T-helper 1 cell treated with Interleukin-12 subunit alpha and Interleukin-12 subunit beta and Interleukin-4 antibody, amounts not matched to agents 30 μg/mL and 1 μg/mL, for 36 hours (primary cell): ENCODE results near the gene BCL11B.

Experiments
- H3K27ac Mint-ChIP-seq: one replicate; pipeline ENCODE4 v1.8.0; 2021; ENCODE audit warnings: mild to moderate bottlenecking, mixed read lengths
- H3K27me3 Mint-ChIP-seq: one replicate; pipeline ENCODE4 v1.8.0; 2021; ENCODE audit warnings: low read depth, mixed read lengths
- H3K36me3 Mint-ChIP-seq: one replicate; pipeline ENCODE4 v1.8.0; 2021; ENCODE audit warnings: low read depth, mixed read lengths
- H3K4me1 Mint-ChIP-seq: one replicate; pipeline ENCODE4 v1.8.0; 2021; ENCODE audit warnings: low read depth, mixed read lengths
- H3K4me3 Mint-ChIP-seq: one replicate; pipeline ENCODE4 v1.8.0; 2021; ENCODE audit warnings: mild to moderate bottlenecking, moderate library complexity, mixed read lengths
- H3K9me3 Mint-ChIP-seq: one replicate; pipeline ENCODE4 v1.8.0; 2021; ENCODE audit warnings: mixed read lengths

The BCL11B gene

DNA sequence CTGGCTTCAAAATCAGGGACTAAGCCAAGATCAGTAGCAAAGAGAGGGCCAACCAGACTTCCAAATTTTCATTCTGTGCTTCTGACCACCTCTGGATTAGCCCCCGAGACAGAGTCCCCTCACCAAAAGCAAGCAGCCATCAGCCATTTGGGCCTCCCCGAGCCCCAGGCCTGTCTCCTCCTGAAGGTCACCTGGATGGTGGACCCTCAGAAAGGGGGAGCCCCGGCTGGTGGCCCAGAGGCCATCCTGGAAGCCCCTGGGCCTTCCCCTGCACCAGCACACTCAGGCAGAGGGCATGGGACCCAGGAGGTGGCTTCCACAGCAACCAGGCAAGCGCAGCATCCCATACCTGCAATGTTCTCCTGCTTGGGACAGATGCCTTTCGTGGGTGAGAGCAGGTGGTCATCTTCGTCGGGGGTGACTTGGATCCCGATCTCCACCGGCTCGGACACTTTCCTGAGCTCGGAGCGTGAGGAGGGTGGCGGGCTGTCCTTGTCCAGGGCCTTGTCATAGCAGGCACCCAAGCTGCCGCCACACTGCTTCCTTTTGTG, 14.8 kb downstream of the BCL11B start:
- peaks cover 84% of the 10 kb centered on the region for H3K4me1 Mint-ChIP-seq
- H3K4me3 Mint-ChIP-seq: peak overlapping the region; percentile 93
- no peaks in the 10 kb centered on the region for H3K9me3 Mint-ChIP-seq
- H3K27me3 Mint-ChIP-seq: no peaks in the 10 kb centered on the region
- peaks cover 57% of the 10 kb centered on the region for H3K36me3 Mint-ChIP-seq
- peak overlapping the region; percentile 97 for H3K27ac Mint-ChIP-seq

- Mint-ChIP-seq H3K4me3 (peak overlapping the region; percentile 93), H3K9me3 (no peaks in the 10 kb centered on the region), H3K27ac (peak overlapping the region; percentile 97), H3K4me1 (peaks cover 85% of the 10 kb centered on the region), H3K27me3 (no peaks in the 10 kb centered on the region), H3K36me3 (peaks cover 61% of the 10 kb centered on the region)
These were observed 15.5 kb downstream of the BCL11B start for GRCh38 chr14:99256483-99256874.

DNA sequence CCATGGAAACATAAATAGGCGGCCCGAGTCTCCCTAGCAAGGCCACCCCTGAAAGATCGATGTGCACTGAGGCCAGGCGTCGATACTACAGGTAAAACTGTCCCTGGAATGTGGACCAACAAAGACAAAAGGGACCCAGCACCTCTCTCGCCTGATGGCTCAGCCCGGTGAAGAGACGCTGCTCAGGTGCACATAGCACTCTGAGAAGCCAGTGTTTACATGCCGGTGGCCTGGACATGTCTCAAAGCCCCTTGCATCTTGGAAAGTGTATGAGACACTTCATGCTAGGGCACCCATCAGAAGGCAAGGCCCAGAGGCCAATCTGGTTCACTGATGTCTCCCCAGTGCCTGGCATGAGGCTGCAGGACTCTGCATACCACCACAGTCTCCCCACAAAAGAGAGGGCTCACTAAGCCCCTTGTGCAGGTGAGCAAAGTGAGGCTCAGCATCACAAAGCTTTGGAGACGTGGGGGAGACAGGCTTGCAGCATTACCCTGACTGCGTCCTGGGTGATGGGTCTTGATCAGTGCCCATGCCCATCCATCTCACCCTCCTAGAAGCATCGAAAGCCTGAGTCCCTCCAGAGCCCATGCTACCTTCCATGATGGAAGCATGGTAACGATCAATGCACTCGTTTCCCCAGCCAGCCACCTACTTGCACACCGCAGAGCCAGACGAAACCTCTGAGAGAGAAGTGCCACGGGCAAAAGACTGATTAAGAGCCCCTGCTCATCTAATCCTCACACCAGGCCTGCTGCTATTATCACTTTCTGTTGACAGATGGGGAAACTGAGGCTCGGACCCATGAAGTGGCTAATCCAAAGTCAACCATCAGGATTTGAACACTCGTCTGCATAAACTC, 16.1 kb downstream of the BCL11B start:
- peak overlapping the region; percentile 97 for H3K27ac Mint-ChIP-seq
- peak overlapping the region; percentile 93 for H3K4me3 Mint-ChIP-seq
- H3K36me3 Mint-ChIP-seq: peaks cover 61% of the 10 kb centered on the region
- H3K27me3 Mint-ChIP-seq: no peaks in the 10 kb centered on the region
- peaks cover 86% of the 10 kb centered on the region for H3K4me1 Mint-ChIP-seq
- no peaks in the 10 kb centered on the region for H3K9me3 Mint-ChIP-seq

DNA sequence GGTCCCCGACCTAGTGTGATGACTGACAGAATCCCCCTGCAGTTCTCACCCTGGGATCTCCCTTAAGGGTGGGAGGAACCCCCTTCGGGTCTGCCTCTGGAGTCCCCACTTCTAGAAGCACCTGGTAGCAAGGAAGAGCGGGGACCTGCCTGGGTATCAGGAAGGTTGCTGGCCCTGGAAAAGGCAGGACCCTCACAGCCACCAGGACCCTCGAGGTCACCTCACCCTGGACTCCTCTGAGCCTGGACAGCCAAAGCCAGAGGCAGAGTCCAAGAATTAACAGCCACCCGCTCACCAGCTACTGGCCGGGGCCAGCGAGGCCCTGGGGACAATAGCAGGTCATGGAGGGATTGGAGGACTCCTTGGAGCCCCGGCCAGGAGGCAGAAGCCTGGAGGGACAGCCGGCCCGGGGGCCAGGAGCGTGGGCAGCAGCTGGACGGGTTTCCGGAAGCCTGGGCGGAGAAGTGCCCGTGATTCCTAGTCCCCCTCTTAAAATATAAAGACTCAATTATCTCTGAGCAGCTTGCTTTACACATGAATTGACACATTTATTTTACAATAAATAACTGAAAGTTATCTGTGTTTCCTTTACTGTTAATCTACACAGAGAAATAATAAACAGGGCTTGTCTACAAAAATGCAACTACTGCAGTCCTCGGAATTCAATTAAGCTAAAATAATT, 17.5 kb downstream of the BCL11B start:
- H3K27me3 Mint-ChIP-seq: no peaks in the 10 kb centered on the region
- H3K4me1 Mint-ChIP-seq: peaks cover 87% of the 10 kb centered on the region
- H3K27ac Mint-ChIP-seq: peak overlapping the region; percentile 98
- peak overlapping the region; percentile 81 for H3K4me3 Mint-ChIP-seq
- peaks cover 56% of the 10 kb centered on the region for H3K36me3 Mint-ChIP-seq
- H3K9me3 Mint-ChIP-seq: no peaks in the 10 kb centered on the region

DNA sequence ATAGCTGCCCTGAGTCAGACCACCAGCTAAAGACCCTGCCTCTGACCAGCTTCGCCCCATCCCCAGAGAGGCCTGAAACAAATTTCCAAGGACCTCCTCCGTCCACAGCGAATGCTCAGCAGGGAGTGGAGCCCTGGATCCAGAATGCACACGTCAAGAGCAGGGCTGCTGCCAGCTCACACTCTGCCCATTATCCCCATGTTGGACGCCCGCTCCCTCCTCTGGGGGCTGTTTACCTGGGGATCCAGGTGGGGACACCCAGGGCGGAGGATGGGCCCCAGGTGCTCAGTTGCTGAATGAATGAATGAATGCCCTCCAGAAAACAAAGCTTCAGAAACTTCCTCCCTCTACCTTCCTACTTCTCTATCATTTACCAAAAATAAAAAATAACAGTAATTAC, 18.1 kb downstream of the BCL11B start:
- Mint-ChIP-seq H3K27ac (peak overlapping the region; percentile 98), H3K4me1 (peaks cover 87% of the 10 kb centered on the region), H3K27me3 (no peaks in the 10 kb centered on the region), H3K36me3 (peaks cover 58% of the 10 kb centered on the region), H3K4me3 (peak overlapping the region; percentile 81), H3K9me3 (no peaks in the 10 kb centered on the region)

DNA sequence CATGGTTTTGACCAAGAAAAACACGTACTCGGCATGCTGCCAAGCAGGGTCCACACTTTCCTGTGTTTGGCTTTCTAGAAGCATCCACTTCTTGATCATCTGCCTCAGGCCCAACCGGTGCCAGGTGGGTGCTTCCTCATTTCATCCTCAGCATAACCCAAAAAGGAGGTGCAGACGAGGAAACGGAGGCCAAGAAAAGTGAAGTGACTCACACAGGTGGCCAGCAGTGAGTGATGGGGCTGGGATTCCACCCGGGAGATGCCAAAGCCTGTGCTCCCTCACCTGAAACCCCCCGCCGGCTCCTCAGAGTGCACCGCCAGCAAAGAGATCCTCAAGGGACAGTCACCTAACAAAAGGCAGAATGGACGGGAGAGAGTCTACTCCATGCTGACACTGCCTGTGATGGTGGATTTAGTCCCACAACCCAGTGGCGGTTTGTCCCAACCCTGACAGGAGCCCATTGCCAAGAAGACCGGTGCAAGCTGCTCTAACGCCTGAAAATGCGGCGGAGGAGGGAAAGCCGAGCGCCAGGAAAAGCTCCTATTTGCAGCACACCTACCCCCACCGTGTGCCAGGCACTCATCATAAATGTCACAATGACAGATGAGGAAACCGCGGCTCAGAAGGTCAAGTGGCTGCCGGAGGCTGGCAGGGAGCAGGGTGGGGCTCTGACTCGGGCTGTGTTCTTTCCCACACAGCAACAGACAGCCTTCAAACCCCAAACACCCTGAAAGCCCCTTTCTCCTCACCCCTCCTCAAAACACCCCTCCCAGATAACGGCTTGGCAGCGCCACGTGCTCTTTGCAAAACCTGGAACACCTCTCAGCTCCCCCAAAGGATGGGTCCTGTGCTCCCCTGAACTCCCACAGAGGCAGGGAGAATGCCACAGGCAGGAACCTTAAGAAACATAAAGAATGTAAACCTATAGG, 18.8 kb downstream of the BCL11B start:
- peaks cover 60% of the 10 kb centered on the region for H3K36me3 Mint-ChIP-seq

DNA sequence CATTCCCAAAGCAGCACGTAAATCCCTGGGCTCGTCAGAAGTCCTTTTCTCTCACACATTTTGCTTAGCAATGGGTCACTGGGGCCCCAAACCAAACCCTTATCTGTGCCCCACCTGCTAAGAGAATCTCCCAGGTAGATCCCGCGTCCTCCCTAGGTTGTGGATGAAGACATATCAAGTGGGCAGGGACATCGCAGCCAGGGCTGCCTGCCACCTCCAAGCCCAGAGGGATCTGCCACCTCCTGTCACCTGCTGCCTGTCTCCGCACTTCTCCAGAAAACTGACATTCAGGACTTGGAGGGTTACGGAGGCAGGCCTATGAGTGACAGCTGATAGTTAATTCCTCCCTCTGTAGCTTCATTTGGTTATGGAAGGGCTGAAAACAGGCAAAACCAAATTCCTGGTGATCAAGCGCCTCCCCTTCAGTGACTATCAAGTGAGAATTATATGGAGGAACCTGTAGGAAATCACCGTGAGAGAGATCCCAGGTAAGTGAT, 19.5 kb downstream of the BCL11B start:
- peaks cover 87% of the 10 kb centered on the region for H3K4me1 Mint-ChIP-seq
- peaks cover 58% of the 10 kb centered on the region for H3K36me3 Mint-ChIP-seq
- H3K27ac Mint-ChIP-seq: peak overlapping the region; percentile 98
- peak overlapping the region; percentile 81 for H3K4me3 Mint-ChIP-seq
- no peaks in the 10 kb centered on the region for H3K27me3 Mint-ChIP-seq
- H3K9me3 Mint-ChIP-seq: no peaks in the 10 kb centered on the region

More for the DNA sequence above, 18.8 kb downstream of the BCL11B start:
- H3K27ac Mint-ChIP-seq: peak overlapping the region; percentile 98
- H3K4me1 Mint-ChIP-seq: peaks cover 87% of the 10 kb centered on the region
- peak overlapping the region; percentile 81 for H3K4me3 Mint-ChIP-seq
- no peaks in the 10 kb centered on the region for H3K9me3 Mint-ChIP-seq
- H3K27me3 Mint-ChIP-seq: no peaks in the 10 kb centered on the region

- no peaks in the 10 kb centered on the region for H3K27me3 Mint-ChIP-seq
- H3K36me3 Mint-ChIP-seq: peaks cover 56% of the 10 kb centered on the region
- peak overlapping the region; percentile 98 for H3K27ac Mint-ChIP-seq
- peaks cover 89% of the 10 kb centered on the region for H3K4me1 Mint-ChIP-seq
- H3K9me3 Mint-ChIP-seq: no peaks in the 10 kb centered on the region
- peak overlapping the region; percentile 64 for H3K4me3 Mint-ChIP-seq
These were observed 20.3 kb downstream of the BCL11B start for GRCh38 chr14:99251721-99252120.

DNA sequence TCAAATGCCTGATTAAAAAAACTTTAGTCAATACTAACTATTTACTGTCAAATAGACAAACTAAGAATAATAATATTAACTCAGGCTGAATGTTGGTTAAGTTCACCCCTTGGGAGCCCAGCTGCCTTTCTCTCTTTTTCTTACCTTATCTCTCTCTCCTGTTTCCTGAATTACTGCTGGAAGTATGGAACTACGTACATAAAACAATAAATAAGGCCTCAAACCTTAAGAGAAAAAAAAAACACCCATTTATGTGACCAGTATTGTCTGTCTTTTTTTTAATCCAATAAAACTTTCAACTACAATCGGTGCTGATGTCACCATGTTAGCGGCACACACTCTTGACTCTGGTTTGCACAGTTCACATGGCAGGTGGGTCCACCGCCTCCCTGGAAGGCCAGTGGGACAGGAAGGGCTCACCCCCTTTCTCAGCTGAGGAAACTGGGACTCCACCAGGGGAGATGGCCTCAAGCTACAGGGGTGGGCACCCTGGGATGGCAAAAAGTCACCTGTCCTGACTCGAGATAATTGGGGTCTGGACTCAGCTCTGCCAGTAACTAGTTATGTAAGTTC, 21.3 kb downstream of the BCL11B start:
- peaks cover 81% of the 10 kb centered on the region for H3K4me1 Mint-ChIP-seq
- no peaks in the 10 kb centered on the region for H3K27me3 Mint-ChIP-seq
- peak overlapping the region; percentile 98 for H3K27ac Mint-ChIP-seq
- H3K36me3 Mint-ChIP-seq: peaks cover 48% of the 10 kb centered on the region
- peak overlapping the region; percentile 85 for H3K4me3 Mint-ChIP-seq
- H3K9me3 Mint-ChIP-seq: no peaks in the 10 kb centered on the region

- H3K36me3 Mint-ChIP-seq: peaks cover 46% of the 10 kb centered on the region
- peak overlapping the region; percentile 89 for H3K4me3 Mint-ChIP-seq
- H3K27ac Mint-ChIP-seq: peak overlapping the region; percentile 98
- H3K27me3 Mint-ChIP-seq: no peaks in the 10 kb centered on the region
- H3K9me3 Mint-ChIP-seq: no peaks in the 10 kb centered on the region
- peaks cover 80% of the 10 kb centered on the region for H3K4me1 Mint-ChIP-seq
These were observed 22.6 kb downstream of the BCL11B start for GRCh38 chr14:99249389-99249788.

DNA sequence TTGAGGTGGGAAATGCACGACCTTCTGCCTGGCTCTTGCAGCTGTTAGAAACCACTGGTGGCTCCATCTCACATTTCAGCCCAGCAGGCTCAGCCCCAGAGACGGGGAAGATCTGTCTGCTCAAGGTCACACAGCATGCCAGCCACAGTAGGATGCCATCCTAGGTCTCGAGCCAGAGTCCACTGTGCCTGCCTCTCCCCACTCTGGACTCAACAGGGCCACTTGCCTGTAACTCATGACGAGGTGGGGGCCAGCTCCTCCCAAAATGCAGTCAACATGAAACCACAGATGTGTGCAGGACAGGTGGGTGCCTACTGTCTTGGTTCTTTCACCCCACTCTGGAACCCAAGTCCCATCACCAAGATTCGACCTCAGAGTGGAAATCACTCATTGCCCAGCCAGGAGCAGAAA, 23.2 kb downstream of the BCL11B start:
- H3K4me1 Mint-ChIP-seq: peaks cover 81% of the 10 kb centered on the region
- peaks cover 48% of the 10 kb centered on the region for H3K36me3 Mint-ChIP-seq
- no peaks in the 10 kb centered on the region for H3K27me3 Mint-ChIP-seq
- H3K4me3 Mint-ChIP-seq: peak overlapping the region; percentile 89
- H3K27ac Mint-ChIP-seq: peak overlapping the region; percentile 98
- H3K9me3 Mint-ChIP-seq: no peaks in the 10 kb centered on the region

DNA sequence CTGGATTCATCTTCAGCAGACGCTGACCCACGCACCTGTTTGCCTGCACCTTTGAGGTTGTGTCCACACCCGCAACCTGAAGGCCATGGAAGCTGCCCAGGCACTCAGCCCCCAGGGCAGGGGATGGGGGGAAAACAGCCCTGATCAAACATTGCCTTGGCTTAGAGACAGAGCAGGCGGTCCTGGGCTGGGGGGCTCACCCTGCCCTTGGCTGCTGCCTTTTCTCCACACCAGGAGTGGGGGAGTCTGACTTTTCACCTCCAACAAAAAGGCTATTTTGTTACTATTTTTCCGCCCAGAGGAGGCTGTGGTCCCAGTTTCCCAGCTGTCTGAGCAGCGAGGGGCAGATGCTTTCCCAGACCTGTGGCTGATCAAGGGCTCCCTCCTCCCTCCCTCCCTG, 24.2 kb downstream of the BCL11B start:
- Mint-ChIP-seq H3K36me3 (peaks cover 47% of the 10 kb centered on the region), H3K27ac (peak overlapping the region; percentile 98), H3K9me3 (no peaks in the 10 kb centered on the region), H3K4me3 (peak overlapping the region; percentile 89), H3K4me1 (peaks cover 81% of the 10 kb centered on the region), H3K27me3 (no peaks in the 10 kb centered on the region)

DNA sequence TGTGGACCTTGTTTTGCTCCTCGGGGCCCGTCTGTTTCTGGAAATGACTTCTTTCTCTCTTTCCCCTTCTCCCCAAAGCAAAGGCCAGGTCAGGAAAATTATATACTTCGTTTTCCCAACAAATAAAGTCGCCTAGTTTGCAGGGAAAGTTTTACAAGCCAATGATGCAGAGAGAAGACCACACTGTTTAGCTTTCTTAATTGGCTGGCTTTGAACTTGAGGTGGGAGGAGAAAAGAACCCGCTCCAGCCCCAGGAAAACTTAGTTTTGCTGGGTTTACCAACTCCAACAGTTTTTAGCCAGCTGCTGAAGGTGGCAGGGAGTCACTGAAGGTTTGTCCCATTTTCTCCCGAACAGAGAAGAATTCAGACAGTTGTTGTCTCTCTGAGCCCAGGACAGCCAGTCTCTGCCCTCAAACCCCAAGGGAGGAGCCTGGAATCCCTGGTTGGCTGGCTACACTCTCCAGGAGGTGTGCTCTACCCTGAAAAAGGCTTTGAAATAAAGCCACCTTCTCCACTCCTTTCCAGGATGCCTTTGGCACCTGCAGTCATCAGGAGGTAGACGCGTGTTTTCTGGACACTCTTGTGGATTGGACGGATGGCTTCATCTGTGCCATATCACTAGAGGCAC, 24.8 kb downstream of the BCL11B start:
- H3K27ac Mint-ChIP-seq: peak overlapping the region; percentile 98
- peaks cover 47% of the 10 kb centered on the region for H3K36me3 Mint-ChIP-seq

More for the DNA sequence above, 24.8 kb downstream of the BCL11B start:
- no peaks in the 10 kb centered on the region for H3K27me3 Mint-ChIP-seq
- H3K9me3 Mint-ChIP-seq: no peaks in the 10 kb centered on the region
- H3K4me3 Mint-ChIP-seq: peak overlapping the region; percentile 89
- H3K4me1 Mint-ChIP-seq: peaks cover 81% of the 10 kb centered on the region
